Measurements from ENCODE around the gene FKBP1A. TPM values are rescaled to one million over a fixed set of nuclear protein-coding genes. Genes with fewer than 3 reads are reported as not detected.

FKBP1A gene
- total and polyA plus RNA-seq, 10 of the 15 experiments (the other 5 are each of a cell fraction or from before 2014, with no cell fraction given), result 103 to 687 (median 254) TPM

GRCh38 chr20:1434571-1435336, 41.9 kb upstream of the FKBP1A start (continued):
- TF ChIP-seq MEF2A (IDR thresholded peaks at IDR 0.05; ENCODE audit: insufficient read depth, low read depth, low read length), result 0 out of 2 replicates have a peak, but pooled peaks have one; percentile 24
- TF ChIP-seq MXI1 (IDR thresholded peaks at IDR 0.05; ENCODE audit: low read depth, low read length), result no peak
- no peak for TF ChIP-seq NR2C1 (IDR thresholded peaks at IDR 0.05)
- peak; percentile 42; the same call in 1 of the 2 replicates for TF ChIP-seq SPI1 (IDR thresholded peaks at IDR 0.05; ENCODE audit: borderline replicate concordance, insufficient read depth, low read depth, low read length)
- TF ChIP-seq BCL3 (IDR thresholded peaks at IDR 0.05; ENCODE audit: borderline replicate concordance, insufficient read depth, low read depth, low read length, poor library complexity, severe bottlenecking), result no peak
- no peak for TF ChIP-seq MYC (IDR thresholded peaks at IDR 0.05; ENCODE audit: insufficient read depth, insufficient read length, insufficient replicate concordance, low read length, severe bottlenecking)
- TF ChIP-seq CUX1 (IDR thresholded peaks at IDR 0.05; ENCODE audit: insufficient replicate concordance, low read depth, low read length), result no peak
- TF ChIP-seq BACH1 (IDR thresholded peaks at IDR 0.05; ENCODE audit: borderline replicate concordance), result no peak
- TF ChIP-seq POLR2AphosphoS2 (IDR thresholded peaks at IDR 0.05; ENCODE audit: low read depth, low read length), result no peak
- TF ChIP-seq HDAC2 (IDR thresholded peaks at IDR 0.05), result no peak
- peak in 1 of 2 experiments; percentile 51; a peak in 1 of 4 replicates for TF ChIP-seq ETV6 (conservative IDR thresholded peaks at IDR 0.05 in 1 of 2, IDR thresholded peaks at IDR 0.05 in 1 of 2; ENCODE audit: borderline replicate concordance in 1 of 2, low read depth in 1 of 2)
- peak; percentile 97 for TF ChIP-seq RUNX3 (IDR thresholded peaks at IDR 0.05; ENCODE audit: low read length)
- peak; percentile 58; the same call in 1 of the 2 replicates for TF ChIP-seq ATF7 (IDR thresholded peaks at IDR 0.05; ENCODE audit: low read depth)
- peak; percentile 73 for TF ChIP-seq SKIL (IDR thresholded peaks at IDR 0.05; ENCODE audit: low read depth, poor library complexity, severe bottlenecking)
- TF ChIP-seq ZNF24 (IDR thresholded peaks at IDR 0.05), result no peak
- TF ChIP-seq ATF2 (IDR thresholded peaks at IDR 0.05; ENCODE audit: low read length), result no peak
- no peak for TF ChIP-seq CHD4 (IDR thresholded peaks at IDR 0.05)
- TF ChIP-seq SMAD1 (IDR thresholded peaks at IDR 0.05; ENCODE audit: low read depth, partially characterized antibody), result no peak

Data from GM12878 (cell line).